ENCODE data around the gene LALBA. TPM values are rescaled to one million over a fixed set of nuclear protein-coding genes. Genes with fewer than 3 reads are reported as not detected.

LALBA gene
- total and polyA plus RNA-seq, 4 donors: not detected

- WGBS, 2 donors: 78 to 81% methylated on average over 1 of the region's 1 CpG
- Histone ChIP-seq H3K36me3 (ENCODE audit: control insufficient read depth in 4 of 4, insufficient read depth in 4 of 4, low read length in 4 of 4) (no peaks in the 10 kb centered on the region), H3K27me3 (ENCODE audit: control insufficient read depth in 3 of 3, insufficient read depth in 3 of 3, low read length in 2 of 3) (no peaks in the 10 kb centered on the region), H3K9ac (ENCODE audit: insufficient read depth in 1 of 2, low read length in 2 of 2) (no peak overlapping the region), H3K4me3 (no peak overlapping the region), H3K9me3 (ENCODE audit: control insufficient read depth in 4 of 4, insufficient read depth in 3 of 4, low read length in 3 of 4) (peaks cover 0 to 7% (median 3%) of the 10 kb centered on the region in 4 donors), H3K4me1 (ENCODE audit: control insufficient read depth in 5 of 5, insufficient read depth in 5 of 5, low read length in 5 of 5) (no peaks in the 10 kb centered on the region), H3K27ac (ENCODE audit: low read depth in 1 of 2, low read length in 1 of 2) (no peak overlapping the region)
- ATAC-seq (ENCODE audit: insufficient read depth, low FRiP score) (no peak), DNase-seq (no peak)
- TF ChIP-seq CTCF (IDR thresholded peaks at IDR 0.05; ENCODE audit: control extremely low read depth, extremely low read depth): no peak
Measured at GRCh38 chr12:48613321-48613720, 43.5 kb upstream of the LALBA start.

GRCh38 chr12:48602192-48602989, 32.5 kb upstream of the LALBA start:
- H3K27ac ChIP-seq (ENCODE audit: low read depth in 1 of 2, low read length in 1 of 2): no peak overlapping the region
- TF ChIP-seq CTCF (IDR thresholded peaks at IDR 0.05; ENCODE audit: control extremely low read depth, extremely low read depth): no peak
- no peaks in the 10 kb centered on the region for H3K36me3 ChIP-seq (ENCODE audit: control insufficient read depth in 4 of 4, insufficient read depth in 4 of 4, low read length in 4 of 4)
- ATAC-seq (ENCODE audit: insufficient read depth, low FRiP score): no peak
- WGBS, 2 donors: 66 to 81% methylated on average over 1 of the region's 1 CpG
- no peaks in the 10 kb centered on the region for H3K27me3 ChIP-seq (ENCODE audit: control insufficient read depth in 3 of 3, insufficient read depth in 3 of 3, low read length in 2 of 3)
- no peak for DNase-seq
- H3K4me1 ChIP-seq (ENCODE audit: control insufficient read depth in 5 of 5, insufficient read depth in 5 of 5, low read length in 5 of 5): no peaks in the 10 kb centered on the region
- no peak overlapping the region for H3K9ac ChIP-seq (ENCODE audit: insufficient read depth in 1 of 2, low read length in 2 of 2)
- H3K9me3 ChIP-seq (ENCODE audit: control insufficient read depth in 4 of 4, insufficient read depth in 3 of 4, low read length in 3 of 4): peaks cover 0 to 17% (median 10%) of the 10 kb centered on the region in 4 donors
- no peak overlapping the region for H3K4me3 ChIP-seq

GRCh38 chr12:48601013-48601756, 31.3 kb upstream of the LALBA start:
- WGBS, 2 donors: 88 to 91% methylated on average over 11 of the region's 11 CpGs
- no peaks in the 10 kb centered on the region for H3K4me1 ChIP-seq (ENCODE audit: control insufficient read depth in 5 of 5, insufficient read depth in 5 of 5, low read length in 5 of 5)
- H3K9me3 ChIP-seq (ENCODE audit: control insufficient read depth in 4 of 4, insufficient read depth in 3 of 4, low read length in 3 of 4): peaks cover 0 to 14% (median 3%) of the 10 kb centered on the region in 4 donors
- H3K27ac ChIP-seq (ENCODE audit: low read depth in 1 of 2, low read length in 1 of 2): no peak overlapping the region
- DNase-seq (no peak), ATAC-seq (ENCODE audit: insufficient read depth, low FRiP score) (no peak)
- H3K4me3 ChIP-seq: no peak overlapping the region
- no peaks in the 10 kb centered on the region for H3K27me3 ChIP-seq (ENCODE audit: control insufficient read depth in 3 of 3, insufficient read depth in 3 of 3, low read length in 2 of 3)
- no peak overlapping the region for H3K9ac ChIP-seq (ENCODE audit: insufficient read depth in 1 of 2, low read length in 2 of 2)
- no peak for TF ChIP-seq CTCF (IDR thresholded peaks at IDR 0.05; ENCODE audit: control extremely low read depth, extremely low read depth)
- H3K36me3 ChIP-seq (ENCODE audit: control insufficient read depth in 4 of 4, insufficient read depth in 4 of 4, low read length in 4 of 4): no peaks in the 10 kb centered on the region

Measured in lung (tissue), 12 donors.